H1 (cell line): Measurements from ENCODE around the gene IL18R1. TPM values are rescaled to one million over a fixed set of nuclear protein-coding genes. Genes with fewer than 3 reads are reported as not detected.

ENCODE experiments used
- CTCF ChIA-PET: fragments of 300-600 bp; sonication (Branson Sonifier 250); formaldehyde crosslinking; loops from one replicate; lab custom pipeline; 2021; ENCODE audit not compliant: partially characterized antibody; lab: Charles Lee
- POLR2A ChIA-PET: fragments of 300-600 bp; sonication (Branson Sonifier 250); formaldehyde crosslinking; loops from one replicate; lab custom pipeline; 2021; ENCODE audit warnings: inconsistent platforms; ENCODE audit not compliant: partially characterized antibody; lab: Charles Lee
- DNase-seq, 2 experiments: peaks; one replicate each; pipeline versions ENCODE4 v3.0.0 to v3.0.0-alpha.2; 2010 to 2022; ENCODE audit warnings: low spot score in 2 of 2, low read depth in 1 of 2, mixed read lengths in 1 of 2
- FAIRE-seq: peaks from 2 replicates; lab custom pipeline; 2011; peaks lifted over from hg19 to GRCh38; lab: Jason Lieb, UNC
- H2AFZ ChIP-seq: 2 replicates; pipeline ENCODE4 v1.8.1; 2012; ENCODE audit warnings: low read length, inconsistent platforms
- H2AK5ac ChIP-seq: 2 replicates; pipeline ENCODE4 v1.6.1; 2013; ENCODE audit warnings: low read depth, low read length
- H2BK120ac ChIP-seq: replicated peaks from 2 replicates; pipeline ENCODE3; 2013; ENCODE audit warnings: low read depth, low read length, inconsistent platforms
- H2BK12ac ChIP-seq: 2 replicates; pipeline ENCODE4 v1.6.1; 2013; ENCODE audit warnings: low read depth, low read length
- H2BK15ac ChIP-seq: 2 replicates; pipeline ENCODE4 v1.6.1; 2013; ENCODE audit warnings: low read length
- H2BK20ac ChIP-seq: 2 replicates; pipeline ENCODE4 v1.6.1; 2013; ENCODE audit warnings: low read length
- H2BK5ac ChIP-seq: 2 replicates; pipeline ENCODE4 v1.6.1; 2013; ENCODE audit warnings: low read depth, low read length
- H3K14ac ChIP-seq: 2 replicates; pipeline ENCODE4 v1.6.1; 2013; ENCODE audit warnings: inconsistent platforms; ENCODE audit not compliant: insufficient read length
- H3K18ac ChIP-seq: 2 replicates; pipeline ENCODE4 v1.6.1; 2013; ENCODE audit warnings: low read length; ENCODE audit errors: extremely low read depth
- H3K23ac ChIP-seq: 2 replicates; pipeline ENCODE4 v1.6.1; 2013; ENCODE audit warnings: inconsistent platforms; ENCODE audit not compliant: insufficient read length
- H3K23me2 ChIP-seq: 2 replicates; pipeline ENCODE4 v1.6.1; 2013; ENCODE audit warnings: low read depth, low read length
- H3K27ac ChIP-seq: 2 replicates; pipeline ENCODE4 v1.6.1; 2011; ENCODE audit warnings: low read depth, low read length, inconsistent platforms
- H3K27me3 ChIP-seq, 4 experiments: replicated peaks in 1 of 4; 1 replicate in 1 of 4; 2 replicates in 3 of 4; pipeline versions ENCODE4 v1.6.1 to v1.8.1; 2011 to 2013; ENCODE audit warnings: low read length in 3 of 4, mild to moderate bottlenecking in 3 of 4, inconsistent platforms in 2 of 4, mixed read lengths in 2 of 4, moderate library complexity in 1 of 4; ENCODE audit not compliant: control insufficient read depth in 3 of 4, insufficient read depth in 3 of 4; ENCODE audit errors: extremely low read depth in 1 of 4
- H3K36me3 ChIP-seq, 4 experiments: 2 replicates each; pipeline versions ENCODE4 v1.6.1 to v1.8.1; 2011 to 2013; ENCODE audit warnings: mild to moderate bottlenecking in 4 of 4, low read length in 3 of 4, moderate library complexity in 2 of 4, control low read depth in 1 of 4, inconsistent platforms in 1 of 4; ENCODE audit not compliant: insufficient read depth in 4 of 4, control insufficient read depth in 2 of 4
- H3K4ac ChIP-seq: replicated peaks from 2 replicates; pipeline ENCODE3; 2013; ENCODE audit warnings: low read length, low read depth, mixed read lengths, inconsistent platforms; ENCODE audit not compliant: insufficient read length
- H3K4me1 ChIP-seq, 4 experiments: replicated peaks in 1 of 4; 1 replicate in 1 of 4; 2 replicates in 3 of 4; pipeline versions ENCODE4 v1.6.1 to v1.8.1; 2011 to 2013; ENCODE audit warnings: low read length in 3 of 4, inconsistent platforms in 2 of 4, mixed read lengths in 1 of 4; ENCODE audit not compliant: insufficient read depth in 4 of 4, control insufficient read depth in 3 of 4
- H3K4me2 ChIP-seq, 2 experiments: 2 replicates each; pipeline versions ENCODE4 v1.6.1 to v1.8.1; 2011 to 2013; ENCODE audit warnings: low read depth in 2 of 2, low read length in 2 of 2, control low read depth in 1 of 2, inconsistent platforms in 1 of 2, mild to moderate bottlenecking in 1 of 2; ENCODE audit not compliant: insufficient read depth in 1 of 2
- H3K4me3 ChIP-seq, 4 experiments: fragments of 200-600, 300-600 bp in 1 of 4; sonication (generic), shearing (Covaris generic), sonication (Bioruptor Twin) in 1 of 4; 2 replicates each; pipeline versions ENCODE4 v1.5.1 to v1.8.1; 2011 to 2016; ENCODE audit warnings: low read length in 4 of 4, low read depth in 3 of 4, control low read depth in 2 of 4, inconsistent platforms in 2 of 4, mild to moderate bottlenecking in 2 of 4, mixed read lengths in 1 of 4, moderate library complexity in 1 of 4; ENCODE audit not compliant: insufficient read depth in 2 of 4; ENCODE audit errors: extremely low read depth in 1 of 4
- H3K56ac ChIP-seq: replicated peaks from 2 replicates; pipeline ENCODE3; 2013; ENCODE audit warnings: low read depth, mild to moderate bottlenecking, mixed read lengths, low read length, inconsistent platforms; ENCODE audit not compliant: insufficient read length
- H3K79me1 ChIP-seq: 2 replicates; pipeline ENCODE4 v1.6.1; 2013; ENCODE audit warnings: low read depth, low read length, control low read depth
- H3K79me2 ChIP-seq, 2 experiments: 2 replicates each; pipeline versions ENCODE4 v1.6.1 to v1.8.1; 2012 to 2013; ENCODE audit warnings: low read length in 2 of 2, mild to moderate bottlenecking in 2 of 2, inconsistent platforms in 1 of 2; ENCODE audit not compliant: insufficient read depth in 2 of 2, control insufficient read depth in 1 of 2
- H3K9ac ChIP-seq, 4 experiments: replicated peaks in 1 of 4; 1 replicate in 1 of 4; 2 replicates in 3 of 4; pipeline versions ENCODE4 v1.6.1 to v1.8.1; 2011 to 2013; ENCODE audit warnings: low read depth in 3 of 4, low read length in 3 of 4, control low read depth in 2 of 4, mild to moderate bottlenecking in 2 of 4, moderate library complexity in 2 of 4, inconsistent platforms in 1 of 4; ENCODE audit errors: extremely low read depth in 1 of 4
- H3K9me3 ChIP-seq, 2 experiments: 2 replicates each; pipeline versions ENCODE4 v1.6.1 to v1.8.1; 2012 to 2013; ENCODE audit warnings: mild to moderate bottlenecking in 2 of 2, moderate library complexity in 2 of 2, control low read depth in 1 of 2, inconsistent platforms in 1 of 2, low read depth in 1 of 2, low read length in 1 of 2, mixed read lengths in 1 of 2; ENCODE audit not compliant: insufficient read depth in 2 of 2
- H4K20me1 ChIP-seq, 2 experiments: replicated peaks in 1 of 2; 2 replicates each; pipeline versions ENCODE3 to v1.8.1; 2011 to 2013; ENCODE audit warnings: inconsistent platforms in 2 of 2, low read length in 2 of 2, mild to moderate bottlenecking in 1 of 2; ENCODE audit not compliant: insufficient read depth in 2 of 2, control insufficient read depth in 1 of 2
- H4K5ac ChIP-seq: 2 replicates; pipeline ENCODE4 v1.6.1; 2013; ENCODE audit warnings: low read length, low read depth, mixed read lengths, inconsistent platforms; ENCODE audit not compliant: insufficient read length
- H4K8ac ChIP-seq: 2 replicates; pipeline ENCODE4 v1.8.0; 2013; ENCODE audit warnings: mild to moderate bottlenecking, moderate library complexity, low read length, inconsistent platforms; ENCODE audit not compliant: insufficient read depth; ENCODE audit errors: extremely low read depth
- H4K91ac ChIP-seq: replicated peaks from 2 replicates; pipeline ENCODE3; 2013; ENCODE audit warnings: low read length, mixed read lengths, inconsistent platforms; ENCODE audit not compliant: insufficient read length
- ASH2L ChIP-seq: fragments of 200-600, 300-600 bp; sonication (generic); IDR thresholded peaks from one replicate; pipeline ENCODE4 v1.7.1; 2017; ENCODE audit warnings: low read length
- BACH1 ChIP-seq: IDR thresholded peaks from 2 replicates; pipeline ENCODE4 v1.6.1; 2012; ENCODE audit warnings: low read length, improper control_type of control experiment
- EZH2 ChIP-seq: fragments of 200-600 bp; sonication (generic); IDR thresholded peaks from 2 replicates; pipeline ENCODE4 v1.7.1; 2012; ENCODE audit warnings: low read depth, mild to moderate bottlenecking, moderate library complexity, low read length, inconsistent platforms; ENCODE audit not compliant: severe bottlenecking
- JUN ChIP-seq: IDR thresholded peaks from 2 replicates; pipeline ENCODE4 v1.6.1; 2011; ENCODE audit warnings: low read depth, mild to moderate bottlenecking, improper control_type of control experiment, low read length
- NANOG ChIP-seq: IDR thresholded peaks from 2 replicates; pipeline ENCODE4 v1.6.1; 2011; ENCODE audit warnings: low read length, low read depth, mild to moderate bottlenecking, inconsistent platforms; ENCODE audit not compliant: insufficient read depth, poor library complexity, severe bottlenecking
- PHF8 ChIP-seq: fragments of 200-600 bp; sonication (generic); conservative IDR thresholded peaks from 2 replicates; pipeline ENCODE4 v1.7.1; 2012; ENCODE audit warnings: low read depth, mild to moderate bottlenecking, inconsistent platforms, low read length, moderate library complexity
- POLR2A ChIP-seq, 2 experiments: IDR thresholded peaks; 1 replicate in 1 of 2; 2 replicates in 1 of 2; pipeline ENCODE4 v1.6.1; 2011; ENCODE audit warnings: low read depth in 2 of 2, low read length in 2 of 2, mild to moderate bottlenecking in 2 of 2; ENCODE audit errors: control extremely low read depth in 1 of 2
- RFX5 ChIP-seq: IDR thresholded peaks from 2 replicates; pipeline ENCODE4 v1.6.1; 2011; ENCODE audit warnings: low read depth, low read length, improper control_type of control experiment, borderline replicate concordance
- RNF2 ChIP-seq: fragments of 200-900, 300-1000 bp; sonication (generic); IDR thresholded peaks from 2 replicates; pipeline ENCODE4 v1.7.1; 2016; ENCODE audit warnings: borderline replicate concordance, low read depth, mild to moderate bottlenecking, antibody characterized with exemption, low read length; ENCODE audit not compliant: poor library complexity, severe bottlenecking; ENCODE audit errors: missing control alignments
- SRF ChIP-seq: IDR thresholded peaks from 2 replicates; pipeline ENCODE4 v1.6.1; 2011; ENCODE audit warnings: mild to moderate bottlenecking, low read depth, low read length, moderate library complexity
- WGBS, 2 experiments: shearing (Covaris generic) in 1 of 2; methylation state at CpG; one replicate each; pipeline versions ENCODE4 v1.1.6 to v1.1.7; 2013 to 2015; ENCODE audit warnings: low lambda C conversion rate in 2 of 2, mixed read lengths in 2 of 2, inconsistent platforms in 1 of 2, low coverage in 1 of 2, missing lambda C conversion rate in 1 of 2; ENCODE audit not compliant: insufficient replicate concordance in 2 of 2, insufficient coverage in 1 of 2, insufficient read length in 1 of 2; ENCODE audit errors: extremely low coverage in 1 of 2, missing lambda C conversion rate in 1 of 2; 5-methylcytosine and 5-hydroxymethylcytosine counted together
- polyA plus RNA-seq, 7 experiments: library from polyadenylated mRNA; depleted of rRNA in 3 of 7; stranded (reverse) in 5 of 7; unstranded in 2 of 7; fragments of >200 nt in 5 of 7; fragments of 200-250 nt in 2 of 7; gene quantifications; 1 replicate in 5 of 7; 2 replicates in 1 of 7; 4 replicates in 1 of 7; pipeline versions ENCODE4 v1.2.1 to v1.2.3, GENCODE V29; 2011 to 2013; ENCODE audit warnings: missing spikeins in 2 of 7, mixed read lengths in 2 of 7
- total RNA-seq: library from RNA; stranded (reverse); fragmentation: NEBNext Ultra II Directional; extraction: Animal tissue kit (Norgen Biotek cat#: 25700); gene quantifications from 2 replicates; pipeline ENCODE4 v1.2.1, GENCODE V29; 2021
- TF ChIP-seq, protein P1 (sequence below), 3 experiments: IDR thresholded peaks; 1 replicate in 2 of 3; 2 replicates in 1 of 3; pipeline versions ENCODE4 v1.5.1 to v1.6.1; 2011; ENCODE audit warnings: low read length in 3 of 3, mild to moderate bottlenecking in 3 of 3, inconsistent platforms in 2 of 3, low read depth in 1 of 3, moderate library complexity in 1 of 3; ENCODE audit not compliant: insufficient read depth in 1 of 3; ENCODE audit errors: control extremely low read depth in 1 of 3

The IL18R1 gene
- total and polyA plus RNA-seq, 2 of the 8 experiments (the other 6 are each of a cell fraction or from before 2014, with no cell fraction given), result 0.54 TPM; not detected in 1

DNA sequence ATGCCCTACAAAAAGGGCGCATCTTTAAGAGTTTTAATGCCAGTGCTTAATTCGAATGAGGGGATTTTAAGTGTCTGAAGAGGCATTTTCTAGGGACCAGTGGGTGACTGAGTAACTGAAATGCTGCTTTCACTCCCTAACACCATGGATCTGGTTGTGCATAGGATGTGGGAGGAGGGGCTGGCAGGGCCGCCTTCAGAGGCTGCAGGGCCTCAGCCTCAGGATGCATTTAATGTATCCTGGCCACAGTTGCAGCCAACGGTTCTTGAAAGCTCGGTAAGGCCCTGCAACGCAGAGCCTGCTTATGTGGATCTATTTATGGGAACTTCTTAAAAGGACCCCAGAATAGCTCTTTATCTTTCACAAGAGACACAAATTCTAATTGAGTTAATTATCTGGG lies 41.6 kb downstream of the IL18R1 start:
- Histone ChIP-seq H3K27ac (no peak overlapping the region), H4K91ac (no peak overlapping the region), H3K18ac (no peak overlapping the region), H3K79me2 (no peaks in the 10 kb centered on the region), H2BK20ac (no peak overlapping the region), H2BK12ac (no peak overlapping the region), H4K8ac (no peak overlapping the region), H3K36me3 (no peaks in the 10 kb centered on the region), H3K79me1 (no peaks in the 10 kb centered on the region), H3K4me3 (no peak overlapping the region), H3K14ac (no peak overlapping the region), H3K23ac (no peak overlapping the region), H4K5ac (no peak overlapping the region), H2BK5ac (no peak overlapping the region), H2BK15ac (no peak overlapping the region), H3K23me2 (no peaks in the 10 kb centered on the region), H4K20me1 (no peaks in the 10 kb centered on the region), H3K9ac (no peak overlapping the region), H3K4ac (no peak overlapping the region), H3K27me3 (no peaks in the 10 kb centered on the region), H3K4me1 (no peaks in the 10 kb centered on the region), H3K4me2 (no peak overlapping the region), H3K56ac (no peak overlapping the region), H3K9me3 (no peaks in the 10 kb centered on the region), H2BK120ac (no peak overlapping the region), H2AFZ (peak overlapping the region; percentile 52; the same call in 1 of the 2 replicates), H2AK5ac (no peak overlapping the region)
- POLR2A ChIA-PET, result no interaction called here
- no peak for TF ChIP-seq JUN
- TF ChIP-seq RNF2, result no peak
- TF ChIP-seq ASH2L, result no peak
- TF ChIP-seq NANOG, result no peak
- no peak for TF ChIP-seq RFX5
- no peak for TF ChIP-seq BACH1
- TF ChIP-seq SRF, result no peak
- TF ChIP-seq POLR2A (IDR thresholded peaks at IDR 0.05; ENCODE audit: control extremely low read depth in 1 of 2, low read depth in 2 of 2, low read length in 2 of 2), result no peak
- TF ChIP-seq, protein P1, sequence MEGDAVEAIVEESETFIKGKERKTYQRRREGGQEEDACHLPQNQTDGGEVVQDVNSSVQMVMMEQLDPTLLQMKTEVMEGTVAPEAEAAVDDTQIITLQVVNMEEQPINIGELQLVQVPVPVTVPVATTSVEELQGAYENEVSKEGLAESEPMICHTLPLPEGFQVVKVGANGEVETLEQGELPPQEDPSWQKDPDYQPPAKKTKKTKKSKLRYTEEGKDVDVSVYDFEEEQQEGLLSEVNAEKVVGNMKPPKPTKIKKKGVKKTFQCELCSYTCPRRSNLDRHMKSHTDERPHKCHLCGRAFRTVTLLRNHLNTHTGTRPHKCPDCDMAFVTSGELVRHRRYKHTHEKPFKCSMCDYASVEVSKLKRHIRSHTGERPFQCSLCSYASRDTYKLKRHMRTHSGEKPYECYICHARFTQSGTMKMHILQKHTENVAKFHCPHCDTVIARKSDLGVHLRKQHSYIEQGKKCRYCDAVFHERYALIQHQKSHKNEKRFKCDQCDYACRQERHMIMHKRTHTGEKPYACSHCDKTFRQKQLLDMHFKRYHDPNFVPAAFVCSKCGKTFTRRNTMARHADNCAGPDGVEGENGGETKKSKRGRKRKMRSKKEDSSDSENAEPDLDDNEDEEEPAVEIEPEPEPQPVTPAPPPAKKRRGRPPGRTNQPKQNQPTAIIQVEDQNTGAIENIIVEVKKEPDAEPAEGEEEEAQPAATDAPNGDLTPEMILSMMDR (IDR thresholded peaks at IDR 0.05; ENCODE audit: control extremely low read depth in 1 of 3, insufficient read depth in 1 of 3, low read depth in 1 of 3, low read length in 3 of 3), result no peak
- no peak for TF ChIP-seq PHF8
- TF ChIP-seq EZH2, result no peak
- CTCF ChIA-PET, result interaction anchor here (1.1 to 1.8 kb wide), 3 partner anchors 13 to 156 kb away, joined by 3 to 4 read pairs (median 4); no protein-coding TSS in a partner anchor
- DNase-seq (no peak), FAIRE-seq (no peak)
- WGBS, 2 experiments, result 88% methylated on average over 6 of the region's 6 CpGs; no CpG with 5 or more reads in 1 of the 2 experiments
